Parathyroid adenoma (tissue), 2 donors: Measurements from ENCODE around the gene AQP10.

Source experiments
- H2AFZ ChIP-seq: fragments of 300-600 bp; sonication (generic); one replicate; pipeline ENCODE4 v1.7.0; 2017; ENCODE audit warnings: antibody characterized with exemption, mild to moderate bottlenecking
- H3K27ac ChIP-seq: fragments of 300-600 bp; sonication (generic); one replicate; pipeline ENCODE4 v1.7.0; 2017
- H3K27me3 ChIP-seq: fragments of 300-600 bp; sonication (generic); one replicate; pipeline ENCODE4 v1.7.0; 2017; ENCODE audit warnings: low read length; ENCODE audit not compliant: control insufficient read depth, insufficient read depth
- H3K36me3 ChIP-seq: fragments of 300-600 bp; sonication (generic); one replicate; pipeline ENCODE4 v1.7.0; 2017; ENCODE audit warnings: low read length; ENCODE audit not compliant: control insufficient read depth, insufficient read depth
- H3K4me1 ChIP-seq: fragments of 300-600 bp; sonication (generic); one replicate; pipeline ENCODE4 v1.7.0; 2017; ENCODE audit warnings: control low read depth
- H3K4me2 ChIP-seq: fragments of 300-600 bp; sonication (generic); one replicate; pipeline ENCODE4 v1.7.0; 2017; ENCODE audit warnings: low read length
- H3K4me3 ChIP-seq: fragments of 300-600 bp; sonication (generic); one replicate; pipeline ENCODE4 v1.7.0; 2017; ENCODE audit warnings: low read depth, low read length
- H3K79me2 ChIP-seq: fragments of 300-600 bp; sonication (generic); one replicate; pipeline ENCODE4 v1.7.0; 2017; ENCODE audit warnings: control low read depth
- H3K9ac ChIP-seq: fragments of 300-600 bp; sonication (generic); one replicate; pipeline ENCODE4 v1.7.0; 2017; ENCODE audit warnings: mild to moderate bottlenecking
- H3K9me3 ChIP-seq: fragments of 300-600 bp; sonication (generic); one replicate; pipeline ENCODE4 v1.7.0; 2017; ENCODE audit warnings: low read length; ENCODE audit not compliant: control insufficient read depth
- TF ChIP-seq, protein P1 (sequence below): fragments of 300-600 bp; sonication (generic); IDR thresholded peaks from one replicate; pipeline ENCODE4 v1.7.0; 2017; ENCODE audit warnings: antibody characterized with exemption, mild to moderate bottlenecking
- donor health status: primary hyperparathyroidism.

The AQP10 gene

DNA sequence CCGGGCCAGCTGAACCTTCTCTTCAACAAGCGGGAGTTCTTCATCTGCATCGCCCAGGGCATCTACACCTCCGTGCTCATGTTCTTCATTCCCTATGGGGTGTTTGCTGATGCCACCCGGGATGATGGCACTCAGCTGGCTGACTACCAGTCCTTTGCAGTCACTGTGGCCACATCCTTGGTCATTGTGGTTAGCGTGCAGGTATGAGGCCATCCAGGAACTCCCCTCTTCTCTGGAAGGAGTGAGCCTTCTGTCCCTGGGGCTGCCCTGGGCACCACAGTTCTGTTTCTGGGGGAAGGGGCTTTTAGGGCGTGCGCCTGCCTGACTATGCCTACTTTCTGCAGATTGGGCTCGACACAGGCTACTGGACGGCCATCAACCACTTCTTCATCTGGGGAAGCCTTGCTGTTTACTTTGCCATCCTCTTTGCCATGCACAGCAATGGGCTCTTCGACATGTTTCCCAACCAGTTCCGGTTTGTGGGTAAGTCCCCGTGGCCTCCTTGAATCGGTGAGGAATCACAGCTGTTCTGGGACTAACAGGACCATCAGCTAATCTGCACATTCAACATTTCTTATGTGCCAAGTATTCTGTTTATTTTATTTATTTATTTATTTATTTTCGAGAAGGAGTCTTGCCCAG lies 25.5 kb downstream of the AQP10 start:
- H3K79me2 ChIP-seq, result no peaks in the 10 kb centered on the region
- H3K4me2 ChIP-seq, result no peak overlapping the region
- H3K9ac ChIP-seq, result no peak overlapping the region
- H2AFZ ChIP-seq, result no peak overlapping the region
- H3K9me3 ChIP-seq, result no peaks in the 10 kb centered on the region
- no peaks in the 10 kb centered on the region for H3K27me3 ChIP-seq
- TF ChIP-seq, protein P1, sequence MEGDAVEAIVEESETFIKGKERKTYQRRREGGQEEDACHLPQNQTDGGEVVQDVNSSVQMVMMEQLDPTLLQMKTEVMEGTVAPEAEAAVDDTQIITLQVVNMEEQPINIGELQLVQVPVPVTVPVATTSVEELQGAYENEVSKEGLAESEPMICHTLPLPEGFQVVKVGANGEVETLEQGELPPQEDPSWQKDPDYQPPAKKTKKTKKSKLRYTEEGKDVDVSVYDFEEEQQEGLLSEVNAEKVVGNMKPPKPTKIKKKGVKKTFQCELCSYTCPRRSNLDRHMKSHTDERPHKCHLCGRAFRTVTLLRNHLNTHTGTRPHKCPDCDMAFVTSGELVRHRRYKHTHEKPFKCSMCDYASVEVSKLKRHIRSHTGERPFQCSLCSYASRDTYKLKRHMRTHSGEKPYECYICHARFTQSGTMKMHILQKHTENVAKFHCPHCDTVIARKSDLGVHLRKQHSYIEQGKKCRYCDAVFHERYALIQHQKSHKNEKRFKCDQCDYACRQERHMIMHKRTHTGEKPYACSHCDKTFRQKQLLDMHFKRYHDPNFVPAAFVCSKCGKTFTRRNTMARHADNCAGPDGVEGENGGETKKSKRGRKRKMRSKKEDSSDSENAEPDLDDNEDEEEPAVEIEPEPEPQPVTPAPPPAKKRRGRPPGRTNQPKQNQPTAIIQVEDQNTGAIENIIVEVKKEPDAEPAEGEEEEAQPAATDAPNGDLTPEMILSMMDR, result no peak
- no peak overlapping the region for H3K4me3 ChIP-seq
- H3K4me1 ChIP-seq, result no peaks in the 10 kb centered on the region
- H3K36me3 ChIP-seq, result no peaks in the 10 kb centered on the region
- H3K27ac ChIP-seq, result no peak overlapping the region

DNA sequence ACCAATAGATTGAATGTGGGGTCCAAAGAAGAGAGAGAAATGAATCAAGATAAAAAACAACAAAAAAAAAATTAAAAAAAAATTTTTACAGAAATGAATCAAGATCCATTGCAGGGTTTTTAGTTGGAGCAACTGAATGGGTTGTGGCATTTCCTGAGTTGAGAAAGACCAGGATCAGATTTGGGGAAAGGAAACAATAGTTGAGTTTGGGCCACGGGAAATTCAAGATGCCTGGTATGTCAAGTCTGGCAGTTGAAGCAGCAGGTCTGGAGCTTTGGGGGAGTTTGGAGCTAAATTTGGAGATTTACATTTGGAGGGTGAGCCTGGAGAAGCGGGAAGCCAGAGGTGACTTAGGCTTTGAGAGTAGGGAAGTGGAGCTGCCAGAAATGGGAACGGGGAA lies 27.1 kb downstream of the AQP10 start:
- Histone ChIP-seq H3K9me3 (no peaks in the 10 kb centered on the region), H3K27ac (no peak overlapping the region), H3K4me3 (no peak overlapping the region), H3K79me2 (no peaks in the 10 kb centered on the region), H3K36me3 (no peaks in the 10 kb centered on the region), H2AFZ (no peak overlapping the region), H3K27me3 (no peaks in the 10 kb centered on the region), H3K9ac (no peak overlapping the region), H3K4me1 (no peaks in the 10 kb centered on the region), H3K4me2 (no peak overlapping the region)
- TF ChIP-seq, protein P1, result no peak

DNA sequence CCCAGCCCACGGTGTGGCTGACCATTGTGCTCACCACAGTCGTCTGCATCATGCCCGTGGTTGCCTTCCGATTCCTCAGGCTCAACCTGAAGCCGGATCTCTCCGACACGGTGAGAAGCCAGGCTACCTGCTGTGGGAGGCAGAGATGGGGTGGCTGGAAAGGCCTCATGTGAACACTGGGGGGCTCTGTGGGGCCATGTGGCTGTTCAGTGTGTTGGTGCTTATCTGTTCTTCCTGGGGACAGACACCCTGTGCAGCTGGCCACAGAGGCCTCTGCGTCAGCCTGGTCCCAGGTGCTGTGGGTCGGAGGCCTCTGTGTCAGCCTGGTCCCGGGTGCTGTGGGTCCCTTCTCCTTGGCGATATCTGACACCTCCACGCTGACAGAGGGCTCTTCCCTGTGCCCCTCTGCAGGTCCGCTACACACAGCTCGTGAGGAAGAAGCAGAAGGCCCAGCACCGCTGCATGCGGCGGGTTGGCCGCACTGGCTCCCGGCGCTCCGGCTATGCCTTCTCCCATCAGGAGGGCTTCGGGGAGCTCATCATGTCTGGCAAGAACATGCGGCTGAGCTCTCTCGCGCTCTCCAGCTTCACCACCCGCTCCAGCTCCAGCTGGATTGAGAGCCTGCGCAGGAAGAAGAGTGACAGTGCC lies 27.7 kb downstream of the AQP10 start:
- H2AFZ ChIP-seq, result no peak overlapping the region
- no peaks in the 10 kb centered on the region for H3K36me3 ChIP-seq
- no peaks in the 10 kb centered on the region for H3K79me2 ChIP-seq
- H3K4me3 ChIP-seq, result no peak overlapping the region
- TF ChIP-seq, protein P1, result no peak
- H3K4me1 ChIP-seq, result no peaks in the 10 kb centered on the region
- H3K27me3 ChIP-seq, result no peaks in the 10 kb centered on the region
- H3K27ac ChIP-seq, result no peak overlapping the region
- no peak overlapping the region for H3K4me2 ChIP-seq
- H3K9ac ChIP-seq, result no peak overlapping the region
- H3K9me3 ChIP-seq, result no peaks in the 10 kb centered on the region

DNA sequence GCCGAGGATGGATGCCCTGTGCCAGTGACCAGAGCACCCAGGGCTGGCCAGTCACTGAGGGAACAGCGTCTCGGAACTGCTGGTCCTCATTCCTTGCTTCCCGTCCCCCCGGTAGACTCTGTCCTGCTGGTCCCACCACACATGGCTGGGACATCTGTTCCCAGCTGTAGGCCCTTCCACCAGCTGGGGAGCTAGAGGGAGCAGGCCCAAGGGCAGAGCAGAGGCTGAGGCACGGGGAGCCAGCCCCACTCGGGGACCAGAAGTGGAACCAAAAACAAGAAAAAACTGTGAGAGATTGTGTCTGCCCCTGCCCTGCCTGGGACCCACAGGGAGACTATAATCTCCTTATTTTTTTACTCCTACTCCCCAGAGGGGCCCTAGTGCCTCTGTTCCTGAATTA lies 28.2 kb downstream of the AQP10 start:
- Histone ChIP-seq H3K4me1 (no peaks in the 10 kb centered on the region), H3K27me3 (no peaks in the 10 kb centered on the region), H3K27ac (no peak overlapping the region)

More for the DNA sequence above, 28.2 kb downstream of the AQP10 start:
- Histone ChIP-seq H3K4me3 (no peak overlapping the region), H3K9ac (no peak overlapping the region), H3K4me2 (no peak overlapping the region), H3K9me3 (no peaks in the 10 kb centered on the region), H2AFZ (no peak overlapping the region), H3K36me3 (no peaks in the 10 kb centered on the region), H3K79me2 (no peaks in the 10 kb centered on the region)
- TF ChIP-seq, protein P1, result no peak
